Suprapubic skin (tissue), 4 donors: ENCODE data around the gene MRPL22. TPM values are rescaled to one million over a fixed set of nuclear protein-coding genes. Genes with fewer than 3 reads are reported as not detected.
"Not testable (repeated sequence)": the region's sequence is repeated elsewhere in the genome, so short reads cannot be mapped to it uniquely, and the experiment has no call there.

Experiments used
- DNase-seq, 2 donors: peaks; one replicate each; pipeline ENCODE4 v3.0.0-alpha.2; 2019; ENCODE audit warnings: low spot score in 2 of 2
- H3K27ac ChIP-seq: fragments of 200-600 bp; sonication (generic); one replicate; pipeline ENCODE4 v1.5.1; 2019
- H3K27me3 ChIP-seq: fragments of 200-600 bp; sonication (generic); one replicate; pipeline ENCODE4 v1.5.1; 2019
- H3K36me3 ChIP-seq: fragments of 200-600 bp; sonication (generic); one replicate; pipeline ENCODE4 v1.5.1; 2019
- H3K4me1 ChIP-seq: fragments of 200-600 bp; sonication (generic); one replicate; pipeline ENCODE4 v1.5.1; 2019
- H3K4me3 ChIP-seq: fragments of 200-600 bp; sonication (generic); one replicate; pipeline ENCODE4 v1.5.1; 2019; ENCODE audit warnings: mild to moderate bottlenecking
- H3K9me3 ChIP-seq: fragments of 200-600 bp; sonication (generic); one replicate; pipeline ENCODE4 v1.5.1; 2019
- CTCF ChIP-seq, 2 donors: fragments of 200-600 bp in 1 of 2; fragments of 450-650 bp in 1 of 2; sonication (generic) in 1 of 2; IDR thresholded peaks; one replicate each; pipeline ENCODE4 v1.5.1; 2016 to 2019; ENCODE audit warnings: antibody characterized with exemption in 2 of 2, mild to moderate bottlenecking in 1 of 2, moderate library complexity in 1 of 2
- EP300 ChIP-seq: sonication (generic); formaldehyde crosslinking; IDR thresholded peaks from one replicate; pipeline ENCODE4 v1.6.1; 2017; ENCODE audit warnings: antibody characterized with exemption
- POLR2A ChIP-seq, 2 donors: fragments of 450-650 bp; IDR thresholded peaks; one replicate each; pipeline ENCODE4 v1.6.1; 2017; ENCODE audit warnings: antibody characterized with exemption in 2 of 2, mild to moderate bottlenecking in 2 of 2, moderate library complexity in 2 of 2
- POLR2AphosphoS5 ChIP-seq, 3 donors: sonication (generic); formaldehyde crosslinking; IDR thresholded peaks; one replicate each; pipeline ENCODE4 v1.6.1; 2017; ENCODE audit warnings: antibody characterized with exemption in 3 of 3
- WGBS: methylation state at CpG from one replicate; pipeline ENCODE4 v1.1.5; 2018; 5-methylcytosine and 5-hydroxymethylcytosine counted together
- total RNA-seq, 4 donors: library from RNA; depleted of rRNA; stranded (reverse); fragments of >200 nt; gene quantifications; one replicate each; pipeline ENCODE4 v1.1.0, GENCODE V29; 2016

MRPL22 gene
- total RNA-seq, 4 donors from 2014 or later: 12.2 to 30.2 (median 21.7) TPM

- Histone ChIP-seq H3K4me1 (peaks cover 3% of the 10 kb centered on the region), H3K27ac (peak overlapping the region; percentile 24), H3K27me3 (no peaks in the 10 kb centered on the region), H3K4me3 (no peak overlapping the region), H3K36me3 (peaks cover 87% of the 10 kb centered on the region), H3K9me3 (no peaks in the 10 kb centered on the region)
- TF ChIP-seq EP300 (no peak), POLR2AphosphoS5 (IDR thresholded peaks at IDR 0.05) (no peak), POLR2A (IDR thresholded peaks at IDR 0.05) (no peak), CTCF (IDR thresholded peaks at IDR 0.05) (no peak)
- DNase-seq: no peak
- 86% methylated on average over 6 of the region's 6 CpGs for WGBS
Observed at GRCh38 chr5:154901913-154902312, 39.0 kb upstream of the MRPL22 start.

- not testable (repeated sequence) for DNase-seq, H3K4me3 ChIP-seq, H3K9me3 ChIP-seq, H3K27me3 ChIP-seq, H3K4me1 ChIP-seq, H3K27ac ChIP-seq
- 81% methylated on average over 7 of the region's 7 CpGs for WGBS
- H3K36me3 ChIP-seq: peaks cover 82% of the 10 kb centered on the region
Observed at GRCh38 chr5:154905601-154906000, 35.3 kb upstream of the MRPL22 start.

- Histone ChIP-seq H3K27me3 (no peaks in the 10 kb centered on the region), H3K4me3 (no peak overlapping the region), H3K9me3 (no peaks in the 10 kb centered on the region), H3K4me1 (no peaks in the 10 kb centered on the region), H3K27ac (no peak overlapping the region), H3K36me3 (peaks cover 82% of the 10 kb centered on the region)
- 77% methylated on average over 3 of the region's 3 CpGs for WGBS
- no peak for DNase-seq
- TF ChIP-seq POLR2A (IDR thresholded peaks at IDR 0.05) (no peak), POLR2AphosphoS5 (IDR thresholded peaks at IDR 0.05) (no peak), EP300 (no peak), CTCF (IDR thresholded peaks at IDR 0.05) (no peak)
Observed at GRCh38 chr5:154916874-154917273, 24.0 kb upstream of the MRPL22 start.

- H3K27me3 ChIP-seq: no peaks in the 10 kb centered on the region
- no peaks in the 10 kb centered on the region for H3K4me1 ChIP-seq
- whole genome bisulfite sequencing: 85% methylated on average over 4 of the region's 4 CpGs
- DNase-seq: no peak
- no peak overlapping the region for H3K27ac ChIP-seq
- H3K9me3 ChIP-seq: no peaks in the 10 kb centered on the region
- H3K36me3 ChIP-seq: peaks cover 79% of the 10 kb centered on the region
- no peak overlapping the region for H3K4me3 ChIP-seq
- TF ChIP-seq CTCF (IDR thresholded peaks at IDR 0.05) (no peak), EP300 (no peak), POLR2AphosphoS5 (IDR thresholded peaks at IDR 0.05) (no peak), POLR2A (IDR thresholded peaks at IDR 0.05) (no peak)
Observed at GRCh38 chr5:154917757-154918156, 23.1 kb upstream of the MRPL22 start.

- no peak overlapping the region for H3K27ac ChIP-seq
- TF ChIP-seq EP300: no peak
- TF ChIP-seq CTCF (IDR thresholded peaks at IDR 0.05): no peak
- TF ChIP-seq POLR2AphosphoS5 (IDR thresholded peaks at IDR 0.05): no peak
- no peak for TF ChIP-seq POLR2A (IDR thresholded peaks at IDR 0.05)
- no peak overlapping the region for H3K4me3 ChIP-seq
- 85% methylated on average over 7 of the region's 7 CpGs for WGBS
- no peaks in the 10 kb centered on the region for H3K27me3 ChIP-seq
- H3K9me3 ChIP-seq: no peaks in the 10 kb centered on the region
- H3K36me3 ChIP-seq: peaks cover 87% of the 10 kb centered on the region
- DNase-seq: no peak
- H3K4me1 ChIP-seq: no peaks in the 10 kb centered on the region
Observed at GRCh38 chr5:154923441-154924430, 17.1 kb upstream of the MRPL22 start.
